Osteocyte (in vitro differentiated cells): ENCODE data around the gene CARMIL3. TPM values are rescaled to one million over a fixed set of nuclear protein-coding genes. Genes with fewer than 3 reads are reported as not detected.

Source experiments
- DNase-seq: peaks from one replicate; pipeline ENCODE4 v3.0.0; 2021; ENCODE audit warnings: mixed read lengths; ENCODE audit not compliant: unreplicated experiment; ENCODE audit errors: extremely low spot score
- H3K27ac Mint-ChIP-seq: one replicate; pipeline ENCODE4 v1.8.0; 2021; ENCODE audit warnings: mild to moderate bottlenecking, mixed read lengths; ENCODE audit not compliant: unreplicated experiment
- H3K27me3 Mint-ChIP-seq: one replicate; pipeline ENCODE4 v1.8.0; 2021; ENCODE audit warnings: mixed read lengths; ENCODE audit not compliant: unreplicated experiment
- H3K36me3 Mint-ChIP-seq: one replicate; pipeline ENCODE4 v1.8.0; 2021; ENCODE audit warnings: mixed read lengths; ENCODE audit not compliant: unreplicated experiment
- H3K4me1 Mint-ChIP-seq: one replicate; pipeline ENCODE4 v1.8.0; 2021; ENCODE audit warnings: mixed read lengths; ENCODE audit not compliant: unreplicated experiment
- H3K4me3 Mint-ChIP-seq: one replicate; pipeline ENCODE4 v1.8.0; 2021; ENCODE audit warnings: mild to moderate bottlenecking, moderate library complexity, mixed read lengths; ENCODE audit not compliant: unreplicated experiment
- H3K9me3 Mint-ChIP-seq: one replicate; pipeline ENCODE4 v1.8.0; 2021; ENCODE audit warnings: mixed read lengths; ENCODE audit not compliant: unreplicated experiment
- total RNA-seq: library from RNA; stranded (reverse); gene quantifications from 2 replicates; pipeline ENCODE4 v1.2.1, GENCODE V29; 2021
- TF ChIP-seq, protein P1 (sequence below): fragments of 200-600 bp; sonication (generic); IDR thresholded peaks from 2 replicates; pipeline ENCODE4 v1.5.0; 2021; ENCODE audit warnings: antibody characterized with exemption, mild to moderate bottlenecking, moderate library complexity

Gene CARMIL3
- total RNA-seq, 1 donor from 2014 or later, result 0.35 TPM

DNA sequence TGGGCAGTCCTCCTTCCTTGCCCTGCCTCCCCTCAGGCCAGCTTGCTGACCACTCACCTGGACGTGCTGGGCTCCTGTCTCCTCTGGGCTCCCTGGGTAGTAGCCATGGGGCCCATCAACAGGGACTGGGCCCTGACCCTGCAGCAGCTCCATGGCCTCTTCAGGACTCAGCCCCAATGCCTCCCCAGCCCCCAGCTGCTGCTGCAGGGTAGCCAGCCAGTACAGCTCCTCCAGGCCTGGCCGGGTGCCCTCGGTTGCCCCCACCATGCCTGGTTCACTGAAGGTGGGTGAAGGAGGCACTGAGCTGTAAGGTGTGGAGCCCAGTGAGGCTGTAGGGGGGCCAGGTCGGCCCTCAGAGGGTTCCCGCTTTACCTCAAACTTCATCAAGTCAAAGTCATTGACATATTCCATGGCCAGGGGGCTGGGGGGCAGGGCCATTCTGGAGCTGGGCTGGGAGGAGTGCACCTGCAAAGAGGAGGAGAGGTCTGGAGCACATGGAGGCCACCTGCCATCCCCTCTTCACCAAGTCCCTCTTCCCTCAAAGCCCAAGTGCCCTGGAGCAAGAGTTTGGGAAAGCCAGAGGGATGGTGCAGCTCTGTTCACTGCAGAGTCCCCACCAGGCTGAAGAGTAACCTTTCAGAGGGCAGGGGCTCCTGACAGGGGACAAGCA is 30.7 kb downstream of the CARMIL3 start:
- peak overlapping the region; percentile 72 for H3K4me3 Mint-ChIP-seq
- TF ChIP-seq, protein P1, sequence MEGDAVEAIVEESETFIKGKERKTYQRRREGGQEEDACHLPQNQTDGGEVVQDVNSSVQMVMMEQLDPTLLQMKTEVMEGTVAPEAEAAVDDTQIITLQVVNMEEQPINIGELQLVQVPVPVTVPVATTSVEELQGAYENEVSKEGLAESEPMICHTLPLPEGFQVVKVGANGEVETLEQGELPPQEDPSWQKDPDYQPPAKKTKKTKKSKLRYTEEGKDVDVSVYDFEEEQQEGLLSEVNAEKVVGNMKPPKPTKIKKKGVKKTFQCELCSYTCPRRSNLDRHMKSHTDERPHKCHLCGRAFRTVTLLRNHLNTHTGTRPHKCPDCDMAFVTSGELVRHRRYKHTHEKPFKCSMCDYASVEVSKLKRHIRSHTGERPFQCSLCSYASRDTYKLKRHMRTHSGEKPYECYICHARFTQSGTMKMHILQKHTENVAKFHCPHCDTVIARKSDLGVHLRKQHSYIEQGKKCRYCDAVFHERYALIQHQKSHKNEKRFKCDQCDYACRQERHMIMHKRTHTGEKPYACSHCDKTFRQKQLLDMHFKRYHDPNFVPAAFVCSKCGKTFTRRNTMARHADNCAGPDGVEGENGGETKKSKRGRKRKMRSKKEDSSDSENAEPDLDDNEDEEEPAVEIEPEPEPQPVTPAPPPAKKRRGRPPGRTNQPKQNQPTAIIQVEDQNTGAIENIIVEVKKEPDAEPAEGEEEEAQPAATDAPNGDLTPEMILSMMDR, result no peak
- H3K4me1 Mint-ChIP-seq, result peaks cover 6% of the 10 kb centered on the region
- peaks cover 49% of the 10 kb centered on the region for H3K27me3 Mint-ChIP-seq
- H3K9me3 Mint-ChIP-seq, result no peaks in the 10 kb centered on the region
- no peaks in the 10 kb centered on the region for H3K36me3 Mint-ChIP-seq
- DNase-seq, result no peak
- no peak overlapping the region for H3K27ac Mint-ChIP-seq

DNA sequence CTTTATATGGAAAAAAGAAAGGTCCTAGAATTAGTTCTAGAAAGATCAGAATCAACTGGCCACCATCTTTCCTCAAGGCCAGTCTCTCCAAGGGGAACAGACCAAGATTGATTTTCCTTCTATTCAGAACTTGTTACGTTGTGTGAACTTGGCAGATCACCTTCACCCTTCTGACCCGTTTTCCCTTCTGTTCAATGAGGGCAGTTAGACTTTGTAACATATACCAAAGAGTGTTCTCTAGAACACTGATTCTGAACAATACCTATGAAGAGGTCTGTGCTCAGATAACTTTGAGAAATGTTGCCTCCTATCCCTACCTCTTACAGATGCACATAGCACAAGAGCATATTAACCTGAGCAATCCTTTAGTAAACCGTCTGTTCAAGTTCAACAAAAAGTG is 31.7 kb downstream of the CARMIL3 start:
- no peak for DNase-seq
- Mint-ChIP-seq H3K4me3 (no peak overlapping the region), H3K36me3 (no peaks in the 10 kb centered on the region), H3K9me3 (no peaks in the 10 kb centered on the region), H3K27ac (no peak overlapping the region), H3K4me1 (peaks cover 6% of the 10 kb centered on the region), H3K27me3 (peaks cover 49% of the 10 kb centered on the region)
- TF ChIP-seq, protein P1, result no peak

DNA sequence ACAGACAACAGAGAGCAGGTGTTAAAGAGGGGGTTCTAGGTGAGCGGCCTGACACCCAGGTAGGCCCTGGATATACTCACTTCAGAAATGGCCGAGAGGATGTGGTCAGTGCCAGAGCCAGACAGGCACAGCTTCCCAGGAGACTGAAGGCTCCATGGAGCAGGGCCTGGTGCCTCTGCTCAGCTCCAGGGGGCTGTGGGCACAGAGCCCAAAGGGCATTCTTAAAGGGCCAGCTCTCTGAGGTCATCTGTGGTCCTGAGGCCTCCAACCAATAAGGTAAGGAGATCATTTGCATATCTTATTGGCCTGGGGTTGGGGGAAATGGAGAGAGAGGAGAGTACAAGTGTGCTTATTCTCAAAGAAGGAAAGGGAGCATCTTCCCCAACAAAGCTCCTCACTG is 32.6 kb downstream of the CARMIL3 start:
- Mint-ChIP-seq H3K36me3 (no peaks in the 10 kb centered on the region), H3K4me1 (peaks cover 6% of the 10 kb centered on the region), H3K27me3 (peaks cover 42% of the 10 kb centered on the region), H3K4me3 (no peak overlapping the region), H3K9me3 (no peaks in the 10 kb centered on the region), H3K27ac (no peak overlapping the region)
- TF ChIP-seq, protein P1, result no peak
- no peak for DNase-seq

DNA sequence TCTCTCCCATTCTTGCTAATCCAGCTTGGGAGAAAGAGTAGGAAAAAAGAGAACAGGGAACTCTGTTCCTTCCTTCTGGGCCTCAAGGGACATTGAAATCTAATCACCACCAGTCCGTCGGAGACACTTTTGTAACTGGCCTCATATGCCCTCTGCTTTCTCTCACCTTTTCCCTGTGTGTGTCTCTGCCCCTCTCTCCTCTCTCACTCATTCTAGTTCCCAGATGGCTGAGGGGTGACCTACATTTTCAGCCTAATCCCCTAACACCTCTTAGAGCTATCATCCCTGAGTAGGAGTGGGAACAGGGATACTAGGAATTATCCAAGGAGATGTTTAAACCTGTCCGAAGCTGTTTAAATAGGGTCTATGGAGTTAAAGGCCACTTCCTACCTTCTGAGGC is 33.4 kb downstream of the CARMIL3 start:
- DNase-seq, result no peak
- no peaks in the 10 kb centered on the region for H3K9me3 Mint-ChIP-seq
- no peaks in the 10 kb centered on the region for H3K36me3 Mint-ChIP-seq
- peaks cover 35% of the 10 kb centered on the region for H3K27me3 Mint-ChIP-seq
- H3K4me3 Mint-ChIP-seq, result no peak overlapping the region
- TF ChIP-seq, protein P1, result no peak
- no peak overlapping the region for H3K27ac Mint-ChIP-seq
- peaks cover 6% of the 10 kb centered on the region for H3K4me1 Mint-ChIP-seq

DNA sequence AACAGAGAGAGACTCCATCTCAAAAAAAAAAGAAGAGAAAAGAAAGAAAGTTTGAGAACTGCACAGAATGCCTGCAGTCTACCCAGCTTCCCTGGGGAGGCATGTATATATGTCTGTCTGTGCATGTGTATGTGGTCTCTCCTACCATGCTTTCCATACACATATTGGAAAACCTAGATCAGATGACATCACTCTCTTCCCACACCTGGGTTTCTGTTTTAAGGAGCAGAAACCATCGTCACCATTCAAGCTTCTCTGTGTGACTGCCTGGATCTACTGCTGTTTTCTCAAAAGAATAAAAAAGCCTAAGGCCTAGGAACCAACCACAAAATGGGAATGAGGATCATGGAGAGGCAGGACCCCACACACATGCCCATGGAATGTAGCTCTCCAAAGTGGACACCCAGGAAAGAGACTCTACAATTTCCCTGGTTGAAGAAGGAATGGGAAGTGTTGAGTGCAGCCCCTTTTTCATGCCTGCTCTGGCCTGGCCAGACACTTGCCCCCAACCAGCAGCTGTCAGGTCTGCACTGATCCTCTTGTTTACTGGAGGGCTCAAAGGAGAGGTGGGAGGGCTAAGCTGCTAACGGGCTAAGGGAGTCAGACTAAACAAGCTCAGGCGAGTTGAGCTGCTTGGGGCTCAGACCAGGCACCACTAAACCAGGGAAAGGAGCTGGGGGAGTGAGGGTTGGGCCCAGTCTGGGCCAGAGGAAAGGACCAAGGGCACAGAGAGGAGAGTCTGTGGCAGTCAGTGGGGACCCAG is 34.6 kb downstream of the CARMIL3 start:
- Mint-ChIP-seq H3K36me3 (no peaks in the 10 kb centered on the region), H3K9me3 (no peaks in the 10 kb centered on the region), H3K4me3 (no peak overlapping the region), H3K4me1 (peaks cover 6% of the 10 kb centered on the region), H3K27me3 (peaks cover 28% of the 10 kb centered on the region), H3K27ac (no peak overlapping the region)
- TF ChIP-seq, protein P1, result no peak
- no peak for DNase-seq
